SU-DHL-6 (cell line): ENCODE results near the gene GARNL3.

Experiments
- H2AFZ ChIP-seq: fragments of 200-600 bp; sonication (generic); 2 replicates; pipeline ENCODE4 v1.6.1; 2014; ENCODE audit warnings: low read depth, mild to moderate bottlenecking, moderate library complexity, mixed read lengths, antibody characterized with exemption, low read length; ENCODE audit not compliant: severe bottlenecking
- H3F3A ChIP-seq: fragments of 200-600 bp; shearing (Covaris generic); 2 replicates; pipeline ENCODE4 v1.6.0; 2016; ENCODE audit warnings: antibody characterized with exemption, mild to moderate bottlenecking; ENCODE audit not compliant: insufficient read depth
- H3K27ac ChIP-seq: fragments of 200-600 bp; sonication (generic); 2 replicates; pipeline ENCODE4 v1.5.1; 2016; ENCODE audit warnings: low read depth, mild to moderate bottlenecking, low read length, moderate library complexity, mixed read lengths
- H3K27me3 ChIP-seq: fragments of 200-600 bp; sonication (generic), shearing (Covaris generic); 2 replicates; pipeline ENCODE4 v1.6.0; 2014; ENCODE audit warnings: mild to moderate bottlenecking, low read length
- H3K36me3 ChIP-seq: fragments of 200-600 bp; sonication (generic); 2 replicates; pipeline ENCODE4 v1.6.1; 2014; ENCODE audit warnings: mild to moderate bottlenecking, low read length, mixed read lengths
- H3K4me2 ChIP-seq: fragments of 300-600, 200-600 bp; shearing (Covaris generic), sonication (generic); 2 replicates; pipeline ENCODE4 v1.6.0; 2014; ENCODE audit warnings: low read length, low read depth, mild to moderate bottlenecking; ENCODE audit not compliant: poor library complexity, severe bottlenecking
- H3K4me3 ChIP-seq: fragments of 200-600 bp; sonication (generic); 2 replicates; pipeline ENCODE4 v1.5.1; 2014; ENCODE audit warnings: antibody characterized with exemption, low read length, mild to moderate bottlenecking, mixed read lengths; ENCODE audit not compliant: insufficient read depth, poor library complexity, severe bottlenecking
- H3K79me2 ChIP-seq: fragments of 200-600 bp; sonication (generic); 2 replicates; pipeline ENCODE4 v1.6.1; 2014; ENCODE audit warnings: mild to moderate bottlenecking, low read length, moderate library complexity; ENCODE audit not compliant: insufficient read depth
- H3K9ac ChIP-seq: fragments of 200-600 bp; sonication (generic); 2 replicates; pipeline ENCODE4 v1.7.0; 2014; ENCODE audit warnings: mild to moderate bottlenecking, low read length
- H3K9me2 ChIP-seq: fragments of 200-600 bp; sonication (generic); replicated peaks from 2 replicates; pipeline ENCODE4 v1.6.1; 2014; ENCODE audit warnings: low read length; ENCODE audit not compliant: insufficient read depth
- H3K9me3 ChIP-seq: fragments of 200-600 bp; sonication (generic); 2 replicates; pipeline ENCODE4 v1.6.1; 2014; ENCODE audit warnings: low read length, mixed read lengths; ENCODE audit not compliant: insufficient read depth
- H4K20me1 ChIP-seq: fragments of 200-600 bp; sonication (generic); 2 replicates; pipeline ENCODE4 v1.6.1; 2014; ENCODE audit warnings: low read depth, mild to moderate bottlenecking, antibody characterized with exemption, low read length, moderate library complexity, mixed read lengths
- EZH2phosphoT487 ChIP-seq: fragments of 200-600 bp; sonication (generic), shearing (Covaris generic); conservative IDR thresholded peaks from 2 replicates; pipeline ENCODE4 v1.6.1; 2018; ENCODE audit warnings: mild to moderate bottlenecking, antibody characterized with exemption, low read length, moderate library complexity, mixed read lengths
- TF ChIP-seq, protein P1 (sequence below): fragments of 200-600 bp; sonication (generic); IDR thresholded peaks from one replicate; pipeline ENCODE4 v1.5.1; 2017; ENCODE audit warnings: antibody characterized with exemption, mild to moderate bottlenecking, low read length, moderate library complexity; ENCODE audit not compliant: insufficient read depth, poor library complexity, severe bottlenecking

Gene GARNL3

DNA sequence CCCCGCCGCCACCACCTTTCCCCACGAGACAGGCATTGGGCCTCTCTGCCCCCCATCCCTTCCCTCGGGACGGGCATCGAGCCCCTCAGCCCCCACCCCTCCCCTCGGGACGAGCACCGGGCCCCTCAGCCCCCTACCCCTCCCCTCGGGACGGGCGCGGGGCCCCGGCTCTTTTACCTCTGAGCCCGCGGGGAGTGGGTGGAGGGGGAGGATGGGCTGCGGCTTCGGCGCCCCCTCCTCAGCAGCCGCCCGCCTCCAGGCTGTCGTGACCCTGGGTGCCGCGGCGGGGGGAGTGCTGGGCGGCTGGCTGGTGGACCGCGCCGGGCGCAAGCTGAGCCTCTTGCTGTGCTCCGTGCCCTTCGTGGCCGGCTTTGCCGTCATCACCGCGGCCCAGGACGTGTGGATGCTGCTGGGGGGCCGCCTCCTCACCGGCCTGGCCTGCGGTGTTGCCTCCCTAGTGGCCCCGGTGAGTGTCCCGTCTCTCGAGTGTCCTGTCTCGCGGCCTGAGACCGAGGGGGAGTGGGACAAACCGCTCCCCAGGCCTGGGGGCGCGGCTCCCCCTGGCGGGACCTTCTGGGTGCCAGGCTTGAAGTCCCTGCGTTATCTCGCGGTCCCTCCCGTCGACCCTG, 133.2 kb downstream of the GARNL3 start:
- TF ChIP-seq, protein P1, sequence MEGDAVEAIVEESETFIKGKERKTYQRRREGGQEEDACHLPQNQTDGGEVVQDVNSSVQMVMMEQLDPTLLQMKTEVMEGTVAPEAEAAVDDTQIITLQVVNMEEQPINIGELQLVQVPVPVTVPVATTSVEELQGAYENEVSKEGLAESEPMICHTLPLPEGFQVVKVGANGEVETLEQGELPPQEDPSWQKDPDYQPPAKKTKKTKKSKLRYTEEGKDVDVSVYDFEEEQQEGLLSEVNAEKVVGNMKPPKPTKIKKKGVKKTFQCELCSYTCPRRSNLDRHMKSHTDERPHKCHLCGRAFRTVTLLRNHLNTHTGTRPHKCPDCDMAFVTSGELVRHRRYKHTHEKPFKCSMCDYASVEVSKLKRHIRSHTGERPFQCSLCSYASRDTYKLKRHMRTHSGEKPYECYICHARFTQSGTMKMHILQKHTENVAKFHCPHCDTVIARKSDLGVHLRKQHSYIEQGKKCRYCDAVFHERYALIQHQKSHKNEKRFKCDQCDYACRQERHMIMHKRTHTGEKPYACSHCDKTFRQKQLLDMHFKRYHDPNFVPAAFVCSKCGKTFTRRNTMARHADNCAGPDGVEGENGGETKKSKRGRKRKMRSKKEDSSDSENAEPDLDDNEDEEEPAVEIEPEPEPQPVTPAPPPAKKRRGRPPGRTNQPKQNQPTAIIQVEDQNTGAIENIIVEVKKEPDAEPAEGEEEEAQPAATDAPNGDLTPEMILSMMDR, result peak; percentile 44
- no peak for TF ChIP-seq EZH2phosphoT487
- H3K36me3 ChIP-seq, result no peaks in the 10 kb centered on the region
- no peaks in the 10 kb centered on the region for H3K9me2 ChIP-seq
- H3K4me3 ChIP-seq, result peak overlapping the region; percentile 86
- peak overlapping the region; percentile 69 for H3K27ac ChIP-seq
- 0 out of 2 replicates have a peak, but pooled peaks cover 3% of the 10 kb centered on the region for H3K79me2 ChIP-seq
- H3K9me3 ChIP-seq, result no peaks in the 10 kb centered on the region
- no peaks in the 10 kb centered on the region for H4K20me1 ChIP-seq
- H2AFZ ChIP-seq, result peak overlapping the region; percentile 77
- peak overlapping the region; percentile 82 for H3K9ac ChIP-seq
- no peaks in the 10 kb centered on the region for H3K27me3 ChIP-seq
- peak overlapping the region; percentile 73 for H3K4me2 ChIP-seq
- no peaks in the 10 kb centered on the region for H3F3A ChIP-seq

GRCh38 chr9:127398275-127398647, 133.7 kb downstream of the GARNL3 start:
- H3K79me2 ChIP-seq, result 0 out of 2 replicates have a peak, but pooled peaks cover 3% of the 10 kb centered on the region
- H3K9me3 ChIP-seq, result no peaks in the 10 kb centered on the region
- no peak overlapping the region for H2AFZ ChIP-seq
- peak overlapping the region; percentile 73 for H3K4me2 ChIP-seq
- TF ChIP-seq, protein P1, result no peak
- TF ChIP-seq EZH2phosphoT487, result no peak
- H4K20me1 ChIP-seq, result no peaks in the 10 kb centered on the region
- H3K27ac ChIP-seq, result no peak overlapping the region
- H3K36me3 ChIP-seq, result no peaks in the 10 kb centered on the region
- peak overlapping the region; percentile 82 for H3K9ac ChIP-seq
- no peaks in the 10 kb centered on the region for H3K9me2 ChIP-seq
- H3K4me3 ChIP-seq, result peak overlapping the region; percentile 86
- no peaks in the 10 kb centered on the region for H3K27me3 ChIP-seq
- no peaks in the 10 kb centered on the region for H3F3A ChIP-seq

DNA sequence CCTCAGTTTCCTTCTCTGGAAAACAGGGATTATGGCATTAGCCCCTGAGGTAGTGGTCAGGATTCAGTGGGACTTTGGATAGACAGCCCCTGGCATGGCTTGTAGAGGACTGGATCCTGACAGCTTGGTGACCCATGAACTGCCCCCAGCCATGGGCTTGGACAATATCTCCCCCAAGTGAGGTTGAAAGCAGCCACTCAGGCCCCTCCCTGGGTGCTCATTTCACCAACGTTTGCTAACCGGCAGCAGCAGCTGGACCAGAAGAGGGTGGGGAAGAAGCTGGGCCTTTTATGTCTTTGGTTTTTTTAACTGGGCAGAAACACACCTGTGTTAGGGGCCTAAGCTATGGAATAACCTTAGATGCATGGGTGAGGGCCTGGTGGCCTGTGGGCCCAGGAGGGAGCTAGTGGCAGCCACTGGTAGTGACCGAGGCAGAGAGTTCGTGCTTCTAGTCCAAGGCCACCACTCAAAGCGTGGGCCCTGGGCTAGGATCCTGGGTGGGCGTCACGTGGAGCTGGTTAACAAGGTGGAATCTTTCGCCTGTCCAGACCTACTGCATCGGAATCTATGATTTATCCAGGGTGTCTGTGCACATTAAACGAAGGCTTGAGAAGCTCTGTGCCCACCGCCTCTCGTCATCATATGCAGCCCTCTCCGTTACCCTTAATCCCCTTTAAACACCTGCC, 134.3 kb downstream of the GARNL3 start:
- TF ChIP-seq, protein P1, result no peak
- no peak for TF ChIP-seq EZH2phosphoT487
- Histone ChIP-seq H3K27ac (no peak overlapping the region), H4K20me1 (no peaks in the 10 kb centered on the region), H3K36me3 (no peaks in the 10 kb centered on the region), H3K4me2 (peak overlapping the region; percentile 73), H3K9me2 (no peaks in the 10 kb centered on the region), H3F3A (no peaks in the 10 kb centered on the region), H3K9me3 (no peaks in the 10 kb centered on the region), H3K27me3 (no peaks in the 10 kb centered on the region), H3K4me3 (no peak overlapping the region), H3K9ac (no peak overlapping the region), H2AFZ (no peak overlapping the region), H3K79me2 (0 out of 2 replicates have a peak, but pooled peaks cover 3% of the 10 kb centered on the region)
